Spleen (tissue), 11 donors: ENCODE data around the gene YPEL2. TPM values are rescaled to one million over a fixed set of nuclear protein-coding genes. Genes with fewer than 3 reads are reported as not detected.
"Not testable (repeated sequence)": the region's sequence is repeated elsewhere in the genome, so short reads cannot be mapped to it uniquely, and the experiment has no call there.

Source experiments
- DNase-seq: peaks from one replicate; pipeline ENCODE4 v3.0.0-alpha.2; 2020
- H3K27ac ChIP-seq, 8 donors: fragments of 200-600 bp; sonication (generic) in 7 of 8; 1 replicate in 4 of 8; 2 replicates in 4 of 8; pipeline versions ENCODE4 v1.5.0 to v1.8.0; 2016 to 2021; ENCODE audit warnings: inconsistent platforms in 4 of 8, mild to moderate bottlenecking in 4 of 8, moderate library complexity in 1 of 8
- H3K27me3 ChIP-seq, 7 donors: fragments of 200-600 bp; sonication (generic) in 6 of 7; replicated peaks in 1 of 7; 1 replicate in 4 of 7; 2 replicates in 3 of 7; pipeline versions ENCODE4 v1.5.0 to v1.8.0; 2016 to 2021; ENCODE audit warnings: inconsistent platforms in 3 of 7, mild to moderate bottlenecking in 1 of 7
- H3K36me3 ChIP-seq, 6 donors: fragments of 200-600 bp; sonication (generic) in 5 of 6; 1 replicate in 4 of 6; 2 replicates in 2 of 6; pipeline versions ENCODE4 v1.5.0 to v1.8.0; 2016 to 2021; ENCODE audit warnings: inconsistent platforms in 2 of 6
- H3K4me1 ChIP-seq, 6 donors: fragments of 200-600 bp; sonication (generic) in 5 of 6; 1 replicate in 3 of 6; 2 replicates in 3 of 6; pipeline versions ENCODE4 v1.5.0 to v1.8.0; 2016 to 2021; ENCODE audit warnings: inconsistent platforms in 3 of 6
- H3K4me3 ChIP-seq, 8 donors: fragments of 200-600 bp; sonication (generic) in 7 of 8; 1 replicate in 4 of 8; 2 replicates in 4 of 8; pipeline versions ENCODE4 v1.5.0 to v1.8.0; 2016 to 2021; ENCODE audit warnings: inconsistent platforms in 4 of 8, mild to moderate bottlenecking in 4 of 8, moderate library complexity in 2 of 8
- H3K9me3 ChIP-seq, 8 donors: fragments of 200-600 bp; sonication (generic) in 7 of 8; 1 replicate in 4 of 8; 2 replicates in 4 of 8; pipeline versions ENCODE4 v1.5.0 to v1.8.0; 2016 to 2021; ENCODE audit warnings: inconsistent platforms in 4 of 8
- CTCF ChIP-seq, 11 experiments: fragments of 200-600 bp in 7 of 11; fragments of 450-650 bp in 4 of 11; sonication (generic) in 4 of 11; IDR thresholded peaks in 8 of 11; conservative IDR thresholded peaks in 3 of 11; 1 replicate in 7 of 11; 2 replicates in 4 of 11; pipeline versions ENCODE4 v1.4.0 to v1.8.0; 2016 to 2021; ENCODE audit warnings: antibody characterized with exemption in 11 of 11, inconsistent platforms in 4 of 11, mild to moderate bottlenecking in 1 of 11
- POLR2A ChIP-seq, 3 donors: fragments of 450-650 bp; IDR thresholded peaks; one replicate each; pipeline ENCODE4 v1.5.1; 2017; ENCODE audit warnings: antibody characterized with exemption in 3 of 3, mild to moderate bottlenecking in 1 of 3
- POLR2AphosphoS5 ChIP-seq, 3 donors: sonication (generic); formaldehyde crosslinking; IDR thresholded peaks; one replicate each; pipeline ENCODE4 v1.5.1; 2017; ENCODE audit warnings: antibody characterized with exemption in 3 of 3
- WGBS, 5 donors: extraction: QIAGEN DNeasy Blood & Tissue Kit in 3 of 5; methylation state at CpG; one replicate each; pipeline versions ENCODE4 v1.1.5 to v1.1.7; 2013 to 2018; 5-methylcytosine and 5-hydroxymethylcytosine counted together
- intact Hi-C: fragments of 100-400 bp; cut with DNase I; formaldehyde crosslinking; loops from one replicate; pipeline ENCODE4 v1.15.0; 2023; ENCODE audit warnings: low total_unique reads
- polyA plus RNA-seq, 3 donors: library from polyadenylated mRNA; stranded (reverse); fragments of 200-250 nt; gene quantifications; one replicate each; pipeline ENCODE4 v1.2.1, GENCODE V29; 2013
- total RNA-seq, 7 donors: library from RNA; depleted of rRNA in 3 of 7; stranded (reverse); fragments of >200 nt in 3 of 7; fragmentation: NEBNext Ultra II Directional in 4 of 7; extraction: Animal tissue kit (Norgen Biotek cat#: 25700) in 4 of 7; gene quantifications; one replicate each; pipeline versions ENCODE4 v1.1.0 to v1.2.1, GENCODE V29; 2016 to 2021
- donor health status: healthy with polysubstance abuse.
- donor health status: DM: no; HTN: no; CAD: no; lungs with moderate emphysema.
- donor health status: DM: no; HTN: no; CAD: no.
- donor health status: Bipolar disorder and iron deficiency.
- donor health status: healthy.
- donor health status: DM: no; HTN: no; CAD: no.
- donor health status: DM: yes; HTN: yes; CAD: no.

YPEL2 gene
- total and polyA plus RNA-seq, 10 donors: 6.7 to 45.6 (median 30.5) TPM

GRCh38 chr17:59392973-59393679 lies 61.7 kb downstream of the YPEL2 start:
- Histone ChIP-seq H3K36me3 (peaks cover 0 to 94% (median 54%) of the 10 kb centered on the region in 6 donors), H3K27ac (no peak overlapping the region), H3K4me1 (peaks cover 0 to 22% (median 0%) of the 10 kb centered on the region in 6 donors), H3K9me3 (no peaks in the 10 kb centered on the region), H3K4me3 (no peak overlapping the region), H3K27me3 (no peaks in the 10 kb centered on the region)
- WGBS, 5 donors: 82 to 88% (median 83%) methylated on average over 5 to 6 of the region's 7 CpGs
- TF ChIP-seq POLR2A (IDR thresholded peaks at IDR 0.05): no peak
- no peak for TF ChIP-seq POLR2AphosphoS5 (IDR thresholded peaks at IDR 0.05)
- no peak for TF ChIP-seq CTCF (IDR thresholded peaks at IDR 0.05 in 8 of 11, conservative IDR thresholded peaks at IDR 0.05 in 3 of 11)
- DNase-seq: no peak
- intact Hi-C loops: no loop called here

DNA sequence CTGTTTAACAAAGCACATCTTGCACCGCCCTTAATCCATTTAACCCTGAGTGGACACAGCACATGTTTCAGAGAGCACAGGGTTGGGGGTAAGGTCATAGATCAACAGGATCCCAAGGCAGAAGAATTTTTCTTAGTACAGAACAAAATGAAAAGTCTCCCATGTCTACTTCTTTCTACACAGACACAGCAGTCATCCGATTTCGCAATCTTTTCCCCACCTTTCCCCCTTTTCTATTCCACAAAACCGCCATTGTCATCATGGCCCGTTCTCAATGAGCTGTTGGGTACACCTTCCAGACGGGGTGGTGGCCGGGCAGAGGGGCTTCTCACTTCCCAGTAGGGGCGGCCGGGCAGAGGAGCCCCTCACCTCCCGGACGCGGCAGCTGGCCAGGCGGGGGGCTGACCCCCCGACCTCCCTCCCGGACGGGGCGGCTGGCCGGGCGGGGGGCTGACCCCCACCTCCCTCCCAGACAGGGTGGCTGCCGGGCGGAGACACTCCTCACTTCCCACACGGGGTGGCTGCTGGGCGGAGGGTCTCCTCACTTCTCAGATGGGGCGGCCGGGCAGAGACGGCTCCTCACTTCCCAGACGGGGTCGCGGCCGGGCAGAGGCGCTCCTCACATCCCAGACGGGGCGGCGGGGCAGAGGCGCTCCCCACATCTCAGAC lies 62.4 kb downstream of the YPEL2 start:
- intact Hi-C loops, DNase-seq, H3K9me3 ChIP-seq, H3K27me3 ChIP-seq, H3K27ac ChIP-seq, H3K4me3 ChIP-seq: not testable (repeated sequence)
- peaks cover 0 to 94% (median 55%) of the 10 kb centered on the region in 6 donors for H3K36me3 ChIP-seq
- H3K4me1 ChIP-seq: peaks cover 0 to 27% (median 0%) of the 10 kb centered on the region in 6 donors
- WGBS, 5 donors: 92 to 96% (median 93%) methylated on average over 17 to 34 of the region's 35 CpGs

- intact Hi-C loops: no loop called here
- DNase-seq: no peak
- WGBS, 5 donors: 69 to 95% (median 87%) methylated on average over 9 of the region's 9 CpGs
- no peak for TF ChIP-seq CTCF (IDR thresholded peaks at IDR 0.05 in 8 of 11, conservative IDR thresholded peaks at IDR 0.05 in 3 of 11)
- TF ChIP-seq POLR2A (IDR thresholded peaks at IDR 0.05): no peak
- TF ChIP-seq POLR2AphosphoS5 (IDR thresholded peaks at IDR 0.05): no peak
- Histone ChIP-seq H3K4me1 (peaks cover 0 to 28% (median 0%) of the 10 kb centered on the region in 6 donors), H3K27ac (no peak overlapping the region), H3K36me3 (peaks cover 0 to 94% (median 37%) of the 10 kb centered on the region in 6 donors), H3K27me3 (no peaks in the 10 kb centered on the region), H3K4me3 (no peak overlapping the region), H3K9me3 (no peaks in the 10 kb centered on the region)
Measured at GRCh38 chr17:59396134-59396826, 64.8 kb downstream of the YPEL2 start.

- Histone ChIP-seq H3K36me3 (peaks cover 0 to 94% (median 33%) of the 10 kb centered on the region in 6 donors), H3K4me3 (no peak overlapping the region), H3K27me3 (no peaks in the 10 kb centered on the region), H3K4me1 (peaks cover 0 to 36% (median 0%) of the 10 kb centered on the region in 6 donors), H3K27ac (no peak overlapping the region), H3K9me3 (no peaks in the 10 kb centered on the region)
- no peak for DNase-seq
- intact Hi-C loops: no loop called here
- 95 to 98% (median 96%) methylated on average over 15 of the region's 15 CpGs for WGBS, 5 donors
- TF ChIP-seq CTCF (IDR thresholded peaks at IDR 0.05 in 8 of 11, conservative IDR thresholded peaks at IDR 0.05 in 3 of 11): no peak
- TF ChIP-seq POLR2AphosphoS5 (IDR thresholded peaks at IDR 0.05): no peak
- no peak for TF ChIP-seq POLR2A (IDR thresholded peaks at IDR 0.05)
Measured at GRCh38 chr17:59397316-59398073, 66.0 kb downstream of the YPEL2 start.
